HG03039 (cell line): ENCODE data around the gene CAMTA1.

Source experiments
- ATAC-seq: cut with Tn5 transposase; IDR thresholded peaks from one replicate; pipeline ENCODE4 v1.9.1; 2021; ENCODE audit warnings: mild to moderate bottlenecking, moderate library complexity; ENCODE audit not compliant: unreplicated experiment

Gene CAMTA1

GRCh38 chr1:7511381-7511780 is 726.1 kb downstream of the CAMTA1 start:
- no peak for ATAC-seq

DNA sequence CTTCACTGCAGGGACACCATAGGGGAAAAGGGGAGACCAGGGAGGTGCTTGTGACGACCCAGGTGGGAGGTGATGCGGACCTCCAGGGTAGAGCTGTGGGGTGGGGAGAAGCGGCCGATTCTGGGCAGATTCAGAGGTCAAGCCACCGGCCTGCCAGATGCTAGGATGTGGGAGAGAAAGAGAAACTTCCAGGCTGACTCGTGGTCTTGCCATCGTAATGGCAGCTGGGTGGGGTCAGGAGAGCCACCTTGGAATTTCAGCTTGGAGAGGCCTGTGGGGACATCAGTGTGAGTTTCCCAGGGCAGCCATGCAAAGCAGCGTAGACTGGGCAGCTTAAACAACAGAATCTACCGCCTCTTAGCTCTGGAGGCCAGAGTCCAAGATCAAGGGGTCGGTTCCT is 727.8 kb downstream of the CAMTA1 start:
- no peak for ATAC-seq

GRCh38 chr1:7515175-7515574 is 729.9 kb downstream of the CAMTA1 start:
- ATAC-seq = no peak

- ATAC-seq = no peak
These were observed 730.6 kb downstream of the CAMTA1 start for GRCh38 chr1:7515904-7516303.

DNA sequence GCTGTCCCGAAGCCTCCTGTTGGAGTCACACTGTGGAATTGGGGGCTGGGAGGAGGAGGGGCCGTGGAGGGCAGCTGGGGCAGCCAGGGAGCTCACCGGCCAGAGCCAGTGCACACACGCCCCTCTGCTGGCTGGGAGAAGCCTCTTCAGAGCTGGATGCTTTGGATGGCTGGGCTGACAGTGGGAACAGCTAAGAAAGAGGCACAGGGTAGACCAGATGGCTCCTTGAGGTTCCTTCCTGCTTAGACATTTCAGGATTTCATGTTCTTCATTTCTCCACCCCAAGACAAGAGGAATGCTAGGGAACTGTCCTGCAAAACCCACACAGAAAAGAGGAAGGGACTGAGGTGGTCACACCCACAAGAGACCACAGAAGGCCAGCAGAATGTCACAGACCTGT is 731.1 kb downstream of the CAMTA1 start:
- ATAC-seq = no peak

DNA sequence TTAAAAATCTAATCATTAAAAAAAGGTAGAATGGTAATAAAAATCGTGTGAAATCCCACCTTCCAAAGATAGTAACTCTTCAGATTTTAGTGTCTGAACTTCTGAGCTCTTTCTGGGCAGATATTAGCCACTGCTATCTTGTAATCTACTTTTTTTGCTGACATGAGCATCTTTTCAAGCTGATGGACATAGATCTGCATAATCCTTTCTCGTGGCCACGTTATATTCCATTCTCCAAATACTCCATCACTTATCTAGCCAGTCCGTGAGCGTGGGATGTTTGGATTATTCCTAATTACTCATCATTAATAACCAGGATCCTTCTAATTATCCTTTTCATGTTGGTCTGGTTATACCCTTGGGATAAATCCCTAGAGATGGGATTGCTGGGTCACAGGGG is 731.7 kb downstream of the CAMTA1 start:
- ATAC-seq = no peak

DNA sequence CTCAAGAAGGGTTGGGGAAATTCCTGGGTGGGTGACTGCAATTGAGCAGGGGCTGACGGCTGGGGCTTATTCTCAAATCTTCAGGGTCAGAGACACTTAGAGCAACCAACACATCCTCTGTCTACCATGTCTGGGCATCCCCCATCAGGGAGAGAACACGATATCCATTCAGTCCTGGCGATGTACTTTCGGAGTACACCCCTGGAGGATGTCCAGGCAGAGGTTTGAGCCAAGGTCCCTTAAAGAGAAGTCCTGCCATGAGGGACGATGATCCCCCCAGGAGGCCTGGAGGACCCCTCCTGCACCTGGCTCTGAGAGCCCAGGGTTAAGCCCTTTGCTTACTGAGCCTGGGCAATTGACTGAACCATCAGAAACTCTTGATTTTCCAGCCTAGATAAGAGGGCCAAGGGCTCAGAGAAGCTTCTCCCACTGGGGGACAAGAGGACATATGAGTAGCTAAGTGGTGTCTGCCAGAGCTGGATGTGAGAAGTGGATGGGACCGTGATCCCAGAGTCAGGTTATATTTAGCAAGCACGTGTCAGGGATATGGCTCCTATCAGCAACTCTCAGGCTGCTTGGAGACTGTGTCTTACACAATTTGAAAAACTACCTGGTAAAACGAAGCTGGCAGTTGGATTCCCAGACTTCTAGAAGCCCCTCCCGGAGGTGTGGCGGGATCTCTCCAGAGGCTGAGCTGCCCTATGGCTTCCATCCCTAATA is 732.5 kb downstream of the CAMTA1 start:
- no peak for ATAC-seq

DNA sequence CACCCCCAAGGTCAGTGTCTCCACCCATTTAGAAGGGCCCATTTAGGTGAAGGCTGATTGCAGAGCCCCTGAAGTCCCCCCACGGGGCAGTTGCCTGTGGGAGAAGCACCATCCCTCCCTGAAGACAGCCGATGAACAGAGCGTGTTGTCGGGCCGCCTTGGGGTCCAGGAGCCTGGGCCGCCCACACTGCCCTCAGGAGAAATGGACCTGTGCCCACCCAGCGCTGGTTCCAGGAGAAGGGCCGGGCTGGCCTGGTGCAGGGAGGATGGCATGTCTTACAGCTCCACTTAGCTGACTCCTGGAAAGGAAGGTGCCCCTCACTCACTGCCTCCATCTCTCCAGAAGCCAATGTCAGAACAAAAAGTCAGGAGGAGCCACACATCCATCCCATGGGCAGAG is 733.2 kb downstream of the CAMTA1 start:
- ATAC-seq = no peak

DNA sequence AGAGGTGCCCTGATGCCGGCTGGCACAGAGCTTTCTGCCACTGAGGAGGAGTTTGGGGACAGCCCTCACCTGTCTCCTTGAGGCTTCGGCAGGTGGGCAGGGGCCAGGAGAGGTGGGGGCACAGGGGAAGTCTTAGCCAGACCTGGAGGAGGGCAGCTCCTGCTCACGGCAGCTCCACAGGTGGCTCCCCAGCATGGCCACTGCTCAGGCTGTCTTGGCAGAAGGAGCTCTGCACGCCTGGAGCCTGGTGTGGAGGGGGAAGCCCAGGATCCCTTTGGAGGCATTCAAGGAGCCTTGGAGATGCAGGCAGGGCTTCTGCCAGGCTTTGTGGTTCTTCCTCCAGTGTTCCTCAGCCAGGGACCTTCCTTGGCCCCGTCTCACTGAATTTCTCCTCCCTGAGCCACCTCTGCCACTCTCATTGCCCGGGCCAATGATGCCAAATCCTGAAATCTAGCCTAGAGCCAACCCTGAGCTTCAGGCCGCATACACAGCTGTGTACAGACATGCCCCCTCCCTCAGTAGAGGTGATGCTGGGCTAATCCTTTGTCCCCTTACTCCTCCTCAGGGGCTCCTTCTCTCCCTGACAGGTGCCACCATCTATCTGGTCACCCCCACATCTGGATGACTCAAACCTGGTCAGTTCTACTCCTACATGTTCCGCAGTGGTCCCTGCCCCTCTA is 734.1 kb downstream of the CAMTA1 start:
- no peak for ATAC-seq

DNA sequence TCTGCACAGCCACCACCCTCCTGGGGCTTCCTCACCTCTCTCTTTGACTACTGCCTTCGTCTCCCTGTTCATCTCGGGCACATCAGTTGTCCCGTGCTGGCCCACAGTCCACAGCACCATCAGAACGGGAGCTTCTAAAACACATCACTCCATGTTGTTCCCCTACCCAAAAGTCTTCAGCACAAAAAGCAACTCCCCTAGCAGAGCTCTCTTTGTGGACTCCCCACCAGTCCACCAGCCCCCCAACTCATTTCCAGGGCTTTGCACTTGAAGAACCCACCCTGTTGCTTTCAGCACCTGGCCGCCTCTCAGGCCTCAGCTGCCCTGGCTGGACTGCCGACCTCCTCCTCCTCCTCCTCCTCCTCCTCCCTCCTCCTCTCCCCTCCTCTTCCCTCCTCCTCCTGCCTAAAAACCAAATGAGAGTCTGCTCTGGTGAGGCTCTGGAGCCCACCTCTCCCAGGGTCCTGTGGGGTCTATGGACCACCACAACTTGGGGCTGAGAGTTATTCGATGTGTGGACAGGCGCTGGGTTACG is 734.7 kb downstream of the CAMTA1 start:
- no peak for ATAC-seq

- no peak for ATAC-seq
These were observed 735.2 kb downstream of the CAMTA1 start for GRCh38 chr1:7520496-7520895.

GRCh38 chr1:7524341-7525337 is 739.4 kb downstream of the CAMTA1 start:
- ATAC-seq = no peak

- no peak for ATAC-seq
These were observed 740.2 kb downstream of the CAMTA1 start for GRCh38 chr1:7525338-7526063.

DNA sequence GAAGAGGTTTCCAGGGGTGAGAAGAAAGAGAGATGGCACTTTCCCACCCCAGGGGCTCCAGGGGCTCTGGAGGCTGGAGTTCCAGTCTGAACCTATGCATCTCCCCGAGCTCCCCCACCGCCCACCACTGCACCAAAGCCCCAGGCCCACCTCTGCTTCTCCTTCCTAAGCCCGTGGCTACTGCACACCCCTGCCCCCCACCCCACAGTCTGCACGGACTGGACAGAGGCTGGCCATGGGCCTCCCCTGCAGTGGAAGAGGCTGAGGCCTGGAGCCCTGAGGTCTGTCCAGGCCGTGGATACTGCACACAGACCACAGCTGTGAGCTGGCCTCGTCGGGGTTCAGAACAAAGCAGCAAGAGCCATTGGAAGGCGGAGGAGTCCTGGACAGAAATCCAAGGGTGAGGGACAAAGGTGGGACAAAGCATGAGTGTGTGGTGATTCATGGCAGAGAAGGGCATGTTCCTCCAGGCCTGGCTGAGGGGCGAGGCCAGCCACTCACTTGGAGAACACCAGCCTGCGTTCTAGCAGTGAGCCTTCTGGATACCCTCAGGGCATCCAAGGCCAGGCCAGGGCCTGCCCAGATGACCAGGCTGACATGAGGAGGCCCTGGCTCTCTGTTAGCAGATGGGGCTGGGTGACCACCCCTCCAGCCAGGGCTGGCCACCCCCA is 741.1 kb downstream of the CAMTA1 start:
- ATAC-seq = no peak

GRCh38 chr1:7526867-7527732 is 741.8 kb downstream of the CAMTA1 start:
- ATAC-seq = no peak

DNA sequence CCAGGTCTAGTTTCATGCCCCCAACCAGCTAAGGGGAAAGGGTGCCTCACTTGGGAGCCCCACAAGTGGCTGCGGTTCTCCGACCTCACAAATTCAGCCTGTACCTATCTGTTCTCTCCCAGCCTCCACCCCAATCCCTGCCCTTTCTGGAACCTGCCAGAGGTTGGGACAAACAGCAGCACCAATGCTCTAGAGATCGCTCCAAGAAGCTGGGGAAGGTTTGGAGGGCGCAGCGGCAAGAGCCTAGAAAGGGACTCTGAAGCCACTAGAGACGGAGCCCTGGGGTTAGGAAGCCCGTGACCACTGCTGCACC is 742.4 kb downstream of the CAMTA1 start:
- no peak for ATAC-seq

DNA sequence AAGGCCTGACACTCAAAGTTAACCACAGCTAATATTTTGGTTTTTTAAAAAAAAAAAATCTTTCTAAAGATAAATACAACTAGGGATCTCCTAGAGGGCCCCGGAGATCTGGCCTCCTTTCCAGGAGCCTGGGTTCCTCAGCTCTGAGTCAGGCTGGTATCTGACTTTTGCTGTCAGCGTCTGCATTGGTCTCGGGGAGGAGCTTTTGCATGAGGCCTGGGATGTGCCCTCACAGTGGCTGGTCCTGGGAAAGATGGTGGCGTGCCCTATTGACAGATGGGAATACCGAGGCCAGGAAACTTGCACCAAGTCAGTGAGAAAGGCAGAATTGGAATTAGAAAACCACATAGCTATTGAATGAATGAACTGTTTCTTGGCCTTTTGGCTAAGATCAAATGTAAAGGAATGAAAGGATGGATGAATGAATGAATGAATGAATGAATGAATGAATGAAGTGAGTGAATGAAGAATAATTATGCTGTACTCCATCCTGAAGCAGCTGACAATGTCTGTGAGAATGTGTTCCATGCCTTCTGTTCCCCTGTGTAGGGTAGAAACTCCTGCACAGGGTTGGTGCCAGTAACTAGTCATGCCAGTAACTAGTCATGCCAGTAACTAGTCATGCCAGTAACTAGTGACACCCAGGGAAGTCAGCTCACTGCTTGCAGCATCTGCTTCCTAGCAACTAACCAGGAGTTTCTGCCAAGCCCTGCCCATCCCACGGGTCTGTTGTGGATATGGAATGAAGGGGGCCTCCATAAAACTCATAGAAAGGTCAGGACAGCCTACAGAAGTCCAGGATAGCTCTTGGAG is 743.3 kb downstream of the CAMTA1 start:
- ATAC-seq = no peak

DNA sequence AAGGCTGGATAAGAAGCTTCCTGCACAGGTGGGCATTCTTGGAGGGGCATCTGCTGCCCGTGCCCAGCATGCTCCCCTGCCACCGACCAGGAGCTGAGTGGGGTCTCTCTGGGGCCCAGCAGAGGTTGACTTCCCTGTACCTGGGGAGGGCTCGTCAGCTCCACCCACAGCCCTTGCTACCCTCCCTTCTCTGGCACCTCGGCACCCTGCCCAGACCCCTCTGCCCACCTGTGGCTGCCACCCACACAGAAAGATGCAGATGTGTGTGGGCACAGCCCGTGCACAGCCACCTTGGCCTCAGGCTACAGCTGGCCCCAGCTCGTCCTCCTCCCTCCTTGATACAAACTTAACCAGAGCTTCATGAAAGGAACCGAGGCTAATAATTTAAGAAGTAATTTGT is 744.7 kb downstream of the CAMTA1 start:
- no peak for ATAC-seq
